ENCODE data around the gene ENTHD1.

Gene ENTHD1

DNA sequence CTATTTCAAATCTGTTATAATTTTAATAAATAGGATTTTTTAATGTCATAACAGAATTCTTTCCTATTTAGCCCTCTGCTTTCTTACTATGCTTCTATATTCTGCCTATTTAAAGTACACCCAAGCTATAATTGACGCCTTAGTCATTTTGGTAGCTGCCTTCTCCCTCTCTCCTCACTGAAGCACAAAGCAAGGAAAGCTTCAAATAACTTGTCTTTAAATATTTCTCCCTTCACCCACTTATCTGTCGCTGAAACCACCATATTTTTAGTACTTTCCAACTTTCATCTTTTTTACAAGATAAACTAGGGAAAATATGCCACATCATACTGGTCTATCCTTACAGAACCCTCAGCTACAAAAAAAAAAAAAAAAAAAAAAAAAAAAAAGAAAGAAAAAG lies 127.9 kb downstream of the ENTHD1 start:
- H2AFZ ChIP-seq (ENCODE audit: low read length) = no peak overlapping the region
- no peak overlapping the region for H3K4me2 ChIP-seq (ENCODE audit: low read length)
- no peaks in the 10 kb centered on the region for H3K79me2 ChIP-seq (ENCODE audit: insufficient read depth, low read length)
- no peak overlapping the region for H3K27ac ChIP-seq (ENCODE audit: low read depth, low read length, poor library complexity, severe bottlenecking)
- no peaks in the 10 kb centered on the region for H3K9me2 ChIP-seq (ENCODE audit: low read depth, low read length)
- no peaks in the 10 kb centered on the region for H3K9me3 ChIP-seq (ENCODE audit: low read length)
- no peaks in the 10 kb centered on the region for H3K36me3 ChIP-seq (ENCODE audit: insufficient read depth, low read length)
- H3F3A ChIP-seq (ENCODE audit: insufficient read depth, low read length) = no peaks in the 10 kb centered on the region
- no peak for TF ChIP-seq EZH2 (IDR thresholded peaks at IDR 0.05; ENCODE audit: borderline replicate concordance, low read length)
- no peaks in the 10 kb centered on the region for H3K4me1 ChIP-seq (ENCODE audit: insufficient read depth, low read length, severe bottlenecking)
- no peak overlapping the region for H3K4me3 ChIP-seq (ENCODE audit: low read depth, low read length, poor library complexity, severe bottlenecking)
- peaks cover 6% of the 10 kb centered on the region; the same call in 1 of the 2 replicates for H3K27me3 ChIP-seq (ENCODE audit: insufficient read depth, low read length)
- no peak overlapping the region for H3K9ac ChIP-seq (ENCODE audit: low read length)
- H4K20me1 ChIP-seq (ENCODE audit: insufficient read depth, low read length) = no peaks in the 10 kb centered on the region

GRCh38 chr22:39765046-39765445 lies 128.5 kb downstream of the ENTHD1 start:
- Histone ChIP-seq H3K9me2 (ENCODE audit: low read depth, low read length) (no peaks in the 10 kb centered on the region), H3K27me3 (ENCODE audit: insufficient read depth, low read length) (peaks cover 6% of the 10 kb centered on the region; the same call in 1 of the 2 replicates), H3K79me2 (ENCODE audit: insufficient read depth, low read length) (no peaks in the 10 kb centered on the region), H3K36me3 (ENCODE audit: insufficient read depth, low read length) (no peaks in the 10 kb centered on the region), H2AFZ (ENCODE audit: low read length) (no peak overlapping the region), H3K27ac (ENCODE audit: low read depth, low read length, poor library complexity, severe bottlenecking) (no peak overlapping the region), H3K4me2 (ENCODE audit: low read length) (no peak overlapping the region), H3F3A (ENCODE audit: insufficient read depth, low read length) (no peaks in the 10 kb centered on the region), H4K20me1 (ENCODE audit: insufficient read depth, low read length) (no peaks in the 10 kb centered on the region), H3K9me3 (ENCODE audit: low read length) (no peaks in the 10 kb centered on the region), H3K4me1 (ENCODE audit: insufficient read depth, low read length, severe bottlenecking) (no peaks in the 10 kb centered on the region), H3K4me3 (ENCODE audit: low read depth, low read length, poor library complexity, severe bottlenecking) (no peak overlapping the region), H3K9ac (ENCODE audit: low read length) (no peak overlapping the region)
- TF ChIP-seq EZH2 (IDR thresholded peaks at IDR 0.05; ENCODE audit: borderline replicate concordance, low read length) (no peak), CTCF (IDR thresholded peaks at IDR 0.05; ENCODE audit: low read length) (no peak)

- Histone ChIP-seq H3K9me3 (ENCODE audit: low read length) (no peaks in the 10 kb centered on the region), H3K4me1 (ENCODE audit: insufficient read depth, low read length, severe bottlenecking) (no peaks in the 10 kb centered on the region), H3K9me2 (ENCODE audit: low read depth, low read length) (no peaks in the 10 kb centered on the region), H3K4me3 (ENCODE audit: low read depth, low read length, poor library complexity, severe bottlenecking) (no peak overlapping the region), H3K27me3 (ENCODE audit: insufficient read depth, low read length) (peaks cover 6% of the 10 kb centered on the region; the same call in 1 of the 2 replicates), H2AFZ (ENCODE audit: low read length) (no peak overlapping the region), H3K9ac (ENCODE audit: low read length) (no peak overlapping the region), H3F3A (ENCODE audit: insufficient read depth, low read length) (no peaks in the 10 kb centered on the region), H3K27ac (ENCODE audit: low read depth, low read length, poor library complexity, severe bottlenecking) (no peak overlapping the region), H4K20me1 (ENCODE audit: insufficient read depth, low read length) (no peaks in the 10 kb centered on the region), H3K36me3 (ENCODE audit: insufficient read depth, low read length) (no peaks in the 10 kb centered on the region), H3K79me2 (ENCODE audit: insufficient read depth, low read length) (no peaks in the 10 kb centered on the region), H3K4me2 (ENCODE audit: low read length) (no peak overlapping the region)
- TF ChIP-seq EZH2 (IDR thresholded peaks at IDR 0.05; ENCODE audit: borderline replicate concordance, low read length) (no peak), CTCF (IDR thresholded peaks at IDR 0.05; ENCODE audit: low read length) (no peak)
Measured at GRCh38 chr22:39763276-39763675, 130.3 kb downstream of the ENTHD1 start.

- no peaks in the 10 kb centered on the region for H4K20me1 ChIP-seq (ENCODE audit: insufficient read depth, low read length)
- no peak overlapping the region for H3K9ac ChIP-seq (ENCODE audit: low read length)
- no peak overlapping the region for H3K4me2 ChIP-seq (ENCODE audit: low read length)
- no peaks in the 10 kb centered on the region for H3K36me3 ChIP-seq (ENCODE audit: insufficient read depth, low read length)
- H3K4me1 ChIP-seq (ENCODE audit: insufficient read depth, low read length, severe bottlenecking) = no peaks in the 10 kb centered on the region
- peaks cover 4% of the 10 kb centered on the region; the same call in 1 of the 2 replicates for H3K27me3 ChIP-seq (ENCODE audit: insufficient read depth, low read length)
- no peak overlapping the region for H3K27ac ChIP-seq (ENCODE audit: low read depth, low read length, poor library complexity, severe bottlenecking)
- no peaks in the 10 kb centered on the region for H3F3A ChIP-seq (ENCODE audit: insufficient read depth, low read length)
- no peaks in the 10 kb centered on the region for H3K79me2 ChIP-seq (ENCODE audit: insufficient read depth, low read length)
- no peaks in the 10 kb centered on the region for H3K9me3 ChIP-seq (ENCODE audit: low read length)
- no peaks in the 10 kb centered on the region for H3K9me2 ChIP-seq (ENCODE audit: low read depth, low read length)
- no peak overlapping the region for H3K4me3 ChIP-seq (ENCODE audit: low read depth, low read length, poor library complexity, severe bottlenecking)
- no peak overlapping the region for H2AFZ ChIP-seq (ENCODE audit: low read length)
- TF ChIP-seq EZH2 (IDR thresholded peaks at IDR 0.05; ENCODE audit: borderline replicate concordance, low read length) (no peak), CTCF (IDR thresholded peaks at IDR 0.05; ENCODE audit: low read length) (no peak)
Measured at GRCh38 chr22:39750759-39751158, 142.8 kb downstream of the ENTHD1 start.
